Lung (tissue), 12 donors: ENCODE results near the gene CXCL16. TPM values are rescaled to one million over a fixed set of nuclear protein-coding genes. Genes with fewer than 3 reads are reported as not detected.

Source experiments
- ATAC-seq: fragments of 200-7000 bp; cut with Tn5 transposase; one replicate; pipeline ENCODE4 v1.9.1; 2020; ENCODE audit warnings: moderate number of reproducible peaks; ENCODE audit not compliant: insufficient read depth, low FRiP score
- DNase-seq, 3 donors: peaks; one replicate each; pipeline ENCODE4 v3.0.0-alpha.2; 2013 to 2017
- H3K27ac ChIP-seq, 2 donors: one replicate each; pipeline ENCODE4 v1.5.1; 2013; ENCODE audit warnings: mild to moderate bottlenecking in 2 of 2, moderate library complexity in 2 of 2, control low read depth in 1 of 2, inconsistent platforms in 1 of 2, low read depth in 1 of 2, low read length in 1 of 2
- H3K27me3 ChIP-seq, 3 donors: one replicate each; pipeline ENCODE4 v1.5.1; 2013; ENCODE audit warnings: low read length in 2 of 3; ENCODE audit not compliant: control insufficient read depth in 3 of 3, insufficient read depth in 3 of 3
- H3K36me3 ChIP-seq, 4 donors: one replicate each; pipeline ENCODE4 v1.5.1; 2013; ENCODE audit warnings: low read length in 4 of 4, mild to moderate bottlenecking in 1 of 4, moderate library complexity in 1 of 4; ENCODE audit not compliant: control insufficient read depth in 4 of 4, insufficient read depth in 4 of 4
- H3K4me1 ChIP-seq, 5 donors: one replicate each; pipeline ENCODE4 v1.5.1; 2013; ENCODE audit warnings: low read length in 5 of 5, mild to moderate bottlenecking in 2 of 5, moderate library complexity in 1 of 5; ENCODE audit not compliant: control insufficient read depth in 5 of 5, insufficient read depth in 5 of 5
- H3K4me3 ChIP-seq: one replicate; pipeline ENCODE4 v1.5.1; 2013; ENCODE audit warnings: mild to moderate bottlenecking, control low read depth, moderate library complexity
- H3K9ac ChIP-seq, 2 donors: one replicate each; pipeline ENCODE4 v1.5.1; 2013; ENCODE audit warnings: low read length in 2 of 2, control low read depth in 1 of 2; ENCODE audit not compliant: insufficient read depth in 1 of 2
- H3K9me3 ChIP-seq, 4 donors: one replicate each; pipeline ENCODE4 v1.5.1; 2013; ENCODE audit warnings: low read length in 3 of 4, mild to moderate bottlenecking in 1 of 4, moderate library complexity in 1 of 4; ENCODE audit not compliant: control insufficient read depth in 4 of 4, insufficient read depth in 3 of 4
- WGBS, 2 donors: extraction: QIAGEN DNeasy Blood & Tissue Kit; methylation state at CpG; one replicate each; pipeline ENCODE4 v1.1.7; 2013; 5-methylcytosine and 5-hydroxymethylcytosine counted together
- polyA plus RNA-seq, 2 donors: library from polyadenylated mRNA; stranded (reverse); fragments of 200-250 nt; gene quantifications; one replicate each; pipeline ENCODE4 v1.2.1, GENCODE V29; 2013
- total RNA-seq, 2 donors: library from RNA; depleted of rRNA in 1 of 2; stranded (reverse); fragments of >200 nt in 1 of 2; gene quantifications; one replicate each; pipeline ENCODE4 v1.2.1, GENCODE V29; 2014 to 2021
- TF ChIP-seq, protein P1 (sequence below): IDR thresholded peaks from 2 replicates; pipeline ENCODE4 v1.5.1; 2012; ENCODE audit warnings: mild to moderate bottlenecking; ENCODE audit errors: control extremely low read depth, extremely low read depth
- donor health status: control.
- donor health status: control.
- donor health status: Bipolar disorder and iron deficiency.
- donor health status: healthy.
- donor health status: DM: yes; HTN: yes; CAD: no.

The CXCL16 gene
- total and polyA plus RNA-seq, 4 donors, result 32.7 to 252 (median 111) TPM

DNA sequence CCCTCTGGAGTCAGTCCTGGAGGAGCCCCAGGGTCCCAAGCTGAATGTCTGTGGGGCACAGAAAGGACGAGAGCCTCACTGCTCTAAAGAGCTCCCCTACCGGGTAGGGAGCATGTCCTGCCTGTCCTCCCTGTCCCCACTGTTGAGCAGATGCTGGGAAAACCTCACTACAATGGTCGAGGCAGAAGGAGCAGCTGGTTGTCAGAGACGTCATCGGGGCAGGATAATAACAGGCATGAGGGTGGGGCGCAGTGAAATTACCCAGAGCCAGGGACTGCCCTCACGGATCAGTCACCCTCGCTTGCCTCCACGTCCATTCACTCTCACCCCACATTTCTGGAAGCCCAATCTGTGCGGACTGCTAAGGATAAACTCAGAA, 32.5 kb upstream of the CXCL16 start:
- no peak overlapping the region for H3K27ac ChIP-seq
- TF ChIP-seq, protein P1, sequence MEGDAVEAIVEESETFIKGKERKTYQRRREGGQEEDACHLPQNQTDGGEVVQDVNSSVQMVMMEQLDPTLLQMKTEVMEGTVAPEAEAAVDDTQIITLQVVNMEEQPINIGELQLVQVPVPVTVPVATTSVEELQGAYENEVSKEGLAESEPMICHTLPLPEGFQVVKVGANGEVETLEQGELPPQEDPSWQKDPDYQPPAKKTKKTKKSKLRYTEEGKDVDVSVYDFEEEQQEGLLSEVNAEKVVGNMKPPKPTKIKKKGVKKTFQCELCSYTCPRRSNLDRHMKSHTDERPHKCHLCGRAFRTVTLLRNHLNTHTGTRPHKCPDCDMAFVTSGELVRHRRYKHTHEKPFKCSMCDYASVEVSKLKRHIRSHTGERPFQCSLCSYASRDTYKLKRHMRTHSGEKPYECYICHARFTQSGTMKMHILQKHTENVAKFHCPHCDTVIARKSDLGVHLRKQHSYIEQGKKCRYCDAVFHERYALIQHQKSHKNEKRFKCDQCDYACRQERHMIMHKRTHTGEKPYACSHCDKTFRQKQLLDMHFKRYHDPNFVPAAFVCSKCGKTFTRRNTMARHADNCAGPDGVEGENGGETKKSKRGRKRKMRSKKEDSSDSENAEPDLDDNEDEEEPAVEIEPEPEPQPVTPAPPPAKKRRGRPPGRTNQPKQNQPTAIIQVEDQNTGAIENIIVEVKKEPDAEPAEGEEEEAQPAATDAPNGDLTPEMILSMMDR, result no peak
- peaks cover 0 to 9% (median 0%) of the 10 kb centered on the region in 3 donors for H3K27me3 ChIP-seq
- no peaks in the 10 kb centered on the region for H3K36me3 ChIP-seq
- no peaks in the 10 kb centered on the region for H3K4me1 ChIP-seq
- DNase-seq (no peak), ATAC-seq (no peak)
- WGBS, 2 donors, result 71 to 88% methylated on average over 10 of the region's 10 CpGs
- no peak overlapping the region for H3K4me3 ChIP-seq
- no peaks in the 10 kb centered on the region for H3K9me3 ChIP-seq
- no peak overlapping the region for H3K9ac ChIP-seq

DNA sequence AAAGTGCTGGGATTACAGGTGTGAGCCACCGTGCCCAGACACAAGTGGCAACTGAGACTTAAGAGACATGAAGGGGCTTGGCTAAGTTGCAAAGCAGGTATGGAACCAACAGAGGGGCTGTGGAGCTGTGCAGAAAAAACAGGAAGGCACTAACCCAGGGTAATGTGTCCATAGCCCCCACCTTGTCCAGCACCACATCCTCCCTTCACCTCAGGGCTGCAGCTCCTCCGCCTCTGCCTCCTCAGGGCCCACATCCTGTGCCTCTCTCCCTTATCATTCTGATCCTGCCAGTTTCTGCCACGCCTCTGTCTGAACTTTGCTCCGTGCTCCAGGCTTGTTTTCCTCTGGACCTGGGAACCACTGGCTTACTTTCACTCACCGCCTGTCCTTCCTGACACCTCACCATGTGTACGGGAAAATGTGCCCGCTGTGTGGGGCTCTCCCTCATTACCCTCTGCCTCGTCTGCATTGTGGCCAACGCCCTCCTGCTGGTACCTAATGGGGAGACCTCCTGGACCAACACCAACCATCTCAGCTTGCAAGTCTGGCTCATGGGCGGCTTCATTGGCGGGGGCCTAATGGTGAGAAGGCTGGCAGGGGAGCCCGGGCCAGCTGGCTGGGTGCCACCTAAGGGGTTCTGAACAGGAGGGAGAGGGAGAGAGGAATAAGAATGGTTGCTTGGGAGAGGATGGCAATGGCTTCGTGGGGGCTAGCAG, 31.9 kb upstream of the CXCL16 start, which contains the start of gene TM4SF5:
TSS of gene TM4SF5 (plus strand) at position 368 of the 716 bp plus-strand sequence. CDS start at position 405, 37 bp downstream.
- Histone ChIP-seq H3K36me3 (no peaks in the 10 kb centered on the region), H3K4me3 (no peak within 1 kb of the TSS), H3K27ac (no peak within 1 kb of the TSS), H3K9me3 (no peaks in the 10 kb centered on the region), H3K27me3 (peaks cover 0 to 9% (median 0%) of the 10 kb centered on the region in 3 donors), H3K4me1 (no peaks in the 10 kb centered on the region), H3K9ac (no peak within 1 kb of the TSS)
- WGBS, 2 donors, result 57 to 71% methylated on average over 13 of the region's 13 CpGs
- ATAC-seq (no peak), DNase-seq (no peak)
- TF ChIP-seq, protein P1, result no peak

DNA sequence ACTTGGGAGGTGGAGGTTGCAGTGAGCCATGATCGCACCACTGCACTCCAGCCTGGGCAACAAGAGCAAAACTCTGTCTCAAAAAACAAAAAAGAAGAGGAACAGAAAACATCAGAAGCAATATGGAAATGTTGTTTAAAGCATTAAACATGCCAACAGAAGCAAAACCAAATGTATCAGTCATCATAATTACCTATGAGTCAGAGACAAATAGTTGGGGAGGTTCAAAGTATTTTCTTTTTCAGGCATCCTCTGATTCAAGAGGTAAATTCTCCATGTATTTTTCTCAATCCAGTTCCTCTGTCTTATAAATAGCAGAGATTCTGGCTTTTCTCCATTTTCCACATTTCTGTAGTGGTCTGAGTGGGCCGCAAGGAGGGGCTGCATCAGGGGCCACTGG, 29.9 kb upstream of the CXCL16 start:
- TF ChIP-seq, protein P1, result no peak
- H3K4me1 ChIP-seq, result no peaks in the 10 kb centered on the region
- H3K9me3 ChIP-seq, result no peaks in the 10 kb centered on the region
- H3K27ac ChIP-seq, result no peak overlapping the region
- ATAC-seq (no peak), DNase-seq (no peak)
- peaks cover 0 to 9% (median 2%) of the 10 kb centered on the region in 3 donors for H3K27me3 ChIP-seq
- no peak overlapping the region for H3K4me3 ChIP-seq
- 96 to 98% methylated on average over 2 of the region's 2 CpGs for WGBS, 2 donors
- H3K36me3 ChIP-seq, result no peaks in the 10 kb centered on the region
- no peak overlapping the region for H3K9ac ChIP-seq
